HuH-7.5 (cell line): ENCODE data around the gene KRT6B.
"Not testable (repeated sequence)": the region's sequence is repeated elsewhere in the genome, so short reads cannot be mapped to it uniquely, and the experiment has no call there.

Source experiments
- DNase-seq: peaks from one replicate; pipeline ENCODE4 v3.0.0; 2011; ENCODE audit warnings: low spot score

Gene KRT6B

DNA sequence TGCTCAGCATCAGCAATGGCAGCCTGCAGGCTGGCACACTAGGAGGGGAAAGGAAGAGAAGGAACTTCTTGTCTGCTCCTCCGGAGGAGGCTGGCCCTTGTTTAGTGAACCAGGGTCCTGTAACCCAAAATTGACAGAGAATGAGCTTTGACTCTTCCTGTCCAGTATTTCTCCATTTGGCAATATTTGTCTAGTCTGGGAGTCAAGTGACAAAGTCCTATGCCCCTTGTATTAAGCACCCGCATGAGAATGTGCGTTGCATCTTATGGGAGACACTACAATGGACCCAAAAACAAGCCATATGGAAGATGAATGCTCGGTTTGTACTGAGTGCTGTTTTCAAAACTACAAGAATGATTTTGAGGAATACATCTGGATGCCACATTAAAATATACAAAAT lies 17.9 kb upstream of the KRT6B start:
- DNase-seq = no peak

DNA sequence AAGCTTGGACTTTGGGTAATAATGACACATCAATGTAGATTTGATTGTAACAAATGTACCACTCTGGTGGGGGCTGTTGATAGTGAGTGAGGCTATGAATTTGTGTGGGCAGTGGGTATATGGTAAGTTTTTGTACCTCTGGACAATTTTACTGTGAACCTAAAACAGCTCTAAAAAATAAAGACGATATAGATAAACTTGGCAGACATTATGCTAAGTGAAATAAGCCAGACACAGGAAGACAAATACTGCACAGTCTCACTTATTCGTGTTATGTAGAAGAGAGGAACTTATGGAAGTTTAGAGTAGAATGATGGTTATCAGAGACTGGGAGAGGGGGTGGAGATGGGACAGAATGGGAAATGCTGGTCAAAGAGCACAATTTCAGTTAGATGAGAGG lies 13.0 kb upstream of the KRT6B start:
- no peak for DNase-seq

DNA sequence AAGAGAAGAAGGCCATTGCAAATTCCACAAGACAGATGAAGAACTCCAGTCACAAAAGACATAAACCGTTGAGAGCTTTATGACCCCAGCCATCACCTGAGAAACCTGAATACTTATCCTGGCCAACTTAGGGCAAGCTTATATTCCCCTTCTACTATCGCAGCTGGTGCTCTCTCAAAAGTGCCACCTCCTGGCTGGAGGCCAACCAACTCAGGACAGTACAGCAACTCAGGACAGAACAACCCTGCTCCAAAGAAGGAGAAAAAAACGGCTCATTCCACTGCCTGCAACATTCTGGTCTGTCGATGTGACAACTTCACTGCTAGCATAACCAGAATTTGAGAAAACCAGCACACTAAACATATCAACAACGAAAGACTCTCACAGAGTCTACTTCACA lies 9.7 kb upstream of the KRT6B start:
- DNase-seq = no peak

DNA sequence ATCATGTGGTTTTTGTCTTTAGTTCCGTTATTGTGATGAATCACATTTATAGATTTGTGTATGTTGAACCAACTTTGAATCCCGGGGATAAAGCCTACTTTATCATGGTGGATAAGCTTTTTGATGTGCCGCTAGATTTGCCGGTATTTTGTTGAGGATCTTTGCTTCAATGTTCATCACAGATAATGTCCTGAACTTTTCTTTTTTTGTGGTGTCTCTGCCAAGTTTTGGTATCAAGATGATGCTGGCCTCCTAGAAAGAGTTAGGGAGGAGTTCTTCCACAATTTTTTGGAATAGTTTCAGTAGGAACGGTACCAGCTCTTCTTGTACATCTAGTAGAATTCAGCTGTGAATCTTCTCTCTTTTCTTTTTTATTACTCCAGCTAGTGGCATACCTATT lies 6.9 kb upstream of the KRT6B start:
- DNase-seq = no peak

DNA sequence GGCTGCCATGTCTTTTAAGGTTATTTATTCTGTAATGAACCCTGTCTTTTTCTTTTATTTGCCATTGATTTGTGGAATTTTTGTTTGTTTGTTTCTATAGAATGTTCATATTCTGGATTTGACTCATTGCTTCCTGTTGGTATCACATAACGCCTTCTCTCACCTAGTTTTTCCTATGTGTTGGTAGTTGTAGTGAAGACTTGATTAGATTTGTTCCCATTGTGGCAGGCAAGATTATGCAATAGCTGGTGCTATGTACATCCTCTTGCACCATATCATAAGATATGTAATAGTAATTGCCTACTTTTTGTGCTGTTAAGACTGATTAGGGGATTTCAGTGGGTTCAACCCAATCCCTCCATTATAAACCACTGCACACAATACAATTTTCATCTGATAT lies 3.9 kb upstream of the KRT6B start:
- no peak for DNase-seq

DNA sequence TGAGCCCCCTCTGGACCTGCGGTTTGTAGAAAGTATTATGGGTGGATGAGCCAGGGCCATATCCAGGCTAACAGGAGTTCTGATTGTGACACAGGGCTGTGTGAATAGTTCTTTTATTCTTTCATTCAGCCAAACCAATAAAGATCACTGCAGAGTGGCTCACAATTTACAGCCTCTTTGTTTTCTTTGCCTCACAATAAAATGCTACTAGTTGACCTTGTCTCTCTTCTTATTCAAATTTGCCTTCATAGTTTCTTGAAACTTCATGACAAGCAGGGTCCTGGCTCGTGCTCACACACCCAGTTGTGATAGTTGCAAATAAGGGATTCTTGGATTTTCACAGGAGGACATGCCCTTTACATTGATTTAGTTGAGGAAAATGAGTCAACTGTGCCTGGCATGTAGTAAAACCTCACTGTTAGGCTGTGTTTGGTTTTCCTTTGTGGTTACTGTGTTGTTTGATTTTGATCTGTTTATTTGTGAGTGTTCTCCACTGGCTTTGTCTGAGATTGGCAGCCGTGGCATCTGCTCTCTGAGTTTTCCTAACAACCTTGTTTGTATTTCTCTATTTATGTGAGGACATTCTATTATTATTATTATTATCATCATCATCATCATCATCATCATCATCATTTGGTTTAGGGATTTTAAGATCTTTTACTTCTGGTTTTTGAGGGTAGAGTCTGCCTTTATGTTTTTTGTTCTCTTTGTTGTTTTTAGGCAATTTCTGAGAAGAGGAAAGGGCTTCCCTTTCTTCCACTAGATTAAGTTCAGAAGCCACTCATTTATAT lies 2.7 kb upstream of the KRT6B start:
- no peak for DNase-seq

DNA sequence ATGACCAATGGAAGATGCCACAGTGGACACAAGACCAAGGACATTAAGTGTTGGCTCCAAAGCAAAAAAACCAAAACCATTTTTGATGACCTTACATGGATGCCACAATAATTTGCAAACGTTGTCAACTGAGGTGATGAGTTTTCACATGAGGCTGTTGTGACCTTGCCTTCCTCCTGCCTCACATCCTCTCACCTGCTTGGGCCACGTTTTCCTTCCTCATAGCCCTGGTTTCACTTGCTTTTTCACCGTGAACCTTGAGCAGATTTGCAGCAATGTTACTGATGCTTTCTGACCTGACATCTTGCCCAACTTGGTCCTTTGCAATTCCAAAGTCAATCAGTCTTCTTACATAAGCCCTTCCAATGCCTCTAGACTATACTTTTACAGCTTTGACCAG lies 3.7 kb downstream of the KRT6B start:
- DNase-seq = no peak

DNA sequence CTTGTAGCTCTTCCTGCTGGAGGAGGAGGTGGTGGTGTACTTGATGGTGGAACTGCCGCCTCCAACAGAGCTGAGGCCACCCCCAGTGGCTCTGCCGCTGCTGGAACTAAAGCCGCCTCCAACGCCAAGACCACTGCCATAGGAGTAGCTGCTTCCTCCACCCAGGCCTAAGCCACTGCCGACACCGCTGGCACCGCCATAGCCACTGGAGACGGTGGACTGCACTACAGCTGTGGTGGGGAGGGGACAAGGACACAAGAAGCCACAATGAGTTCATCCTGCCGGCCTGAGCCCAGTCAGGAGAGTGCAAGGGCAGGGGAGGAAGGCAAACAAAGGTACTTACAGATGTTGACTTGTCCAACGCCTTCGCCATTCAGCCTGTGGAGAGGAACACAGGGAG lies 4.8 kb downstream of the KRT6B start:
- not testable (repeated sequence) for DNase-seq

DNA sequence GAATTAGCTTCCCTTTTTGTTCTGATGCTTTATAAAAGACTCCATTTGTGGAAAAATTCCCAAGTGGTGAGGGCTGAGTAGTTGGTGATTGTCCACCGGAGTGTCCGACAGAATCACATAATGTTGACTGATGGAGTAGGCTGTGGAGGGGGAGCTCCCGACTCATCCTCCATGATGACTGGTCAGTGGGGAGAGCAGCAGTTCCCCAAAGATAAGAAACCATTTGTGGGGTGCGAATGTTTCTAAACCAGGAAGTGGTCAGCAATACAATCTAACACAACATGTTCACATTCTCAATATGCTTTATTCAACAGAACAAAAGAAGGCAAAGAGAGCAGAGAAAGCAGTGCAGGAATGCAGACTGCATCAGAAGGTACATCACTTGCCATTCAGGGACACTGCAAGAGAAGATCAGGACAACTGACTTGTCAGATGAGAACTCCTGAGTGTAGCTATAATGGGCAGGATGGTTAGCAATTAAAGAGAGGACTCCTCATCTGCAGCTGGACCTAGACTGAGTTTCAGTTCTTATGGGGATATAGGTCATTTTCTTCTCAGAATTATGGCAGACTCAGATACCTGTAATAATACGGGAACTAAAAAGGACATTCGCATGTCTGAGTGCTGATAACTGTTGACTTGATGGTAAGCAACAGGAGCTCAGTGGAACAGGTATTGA lies 5.4 kb downstream of the KRT6B start:
- no peak for DNase-seq

DNA sequence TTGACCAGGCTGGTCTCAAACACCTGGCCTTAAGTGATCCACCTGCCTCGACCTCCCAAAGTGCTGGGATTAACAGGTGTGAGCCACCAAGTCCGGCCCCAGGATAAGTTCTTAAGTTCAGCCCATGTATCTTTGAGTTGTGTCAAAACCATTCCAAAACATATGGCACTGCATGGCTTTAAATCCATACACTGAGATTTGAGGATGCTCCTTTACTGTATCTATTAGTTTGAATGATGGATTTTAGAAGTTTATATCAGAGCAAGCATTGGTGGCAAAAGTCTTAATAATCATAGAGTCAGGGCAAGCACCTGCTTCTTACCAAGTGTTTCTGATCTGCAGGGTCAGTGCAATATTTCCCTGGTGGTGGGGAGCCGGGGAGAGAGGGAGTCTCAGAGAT lies 6.1 kb downstream of the KRT6B start:
- no peak for DNase-seq

DNA sequence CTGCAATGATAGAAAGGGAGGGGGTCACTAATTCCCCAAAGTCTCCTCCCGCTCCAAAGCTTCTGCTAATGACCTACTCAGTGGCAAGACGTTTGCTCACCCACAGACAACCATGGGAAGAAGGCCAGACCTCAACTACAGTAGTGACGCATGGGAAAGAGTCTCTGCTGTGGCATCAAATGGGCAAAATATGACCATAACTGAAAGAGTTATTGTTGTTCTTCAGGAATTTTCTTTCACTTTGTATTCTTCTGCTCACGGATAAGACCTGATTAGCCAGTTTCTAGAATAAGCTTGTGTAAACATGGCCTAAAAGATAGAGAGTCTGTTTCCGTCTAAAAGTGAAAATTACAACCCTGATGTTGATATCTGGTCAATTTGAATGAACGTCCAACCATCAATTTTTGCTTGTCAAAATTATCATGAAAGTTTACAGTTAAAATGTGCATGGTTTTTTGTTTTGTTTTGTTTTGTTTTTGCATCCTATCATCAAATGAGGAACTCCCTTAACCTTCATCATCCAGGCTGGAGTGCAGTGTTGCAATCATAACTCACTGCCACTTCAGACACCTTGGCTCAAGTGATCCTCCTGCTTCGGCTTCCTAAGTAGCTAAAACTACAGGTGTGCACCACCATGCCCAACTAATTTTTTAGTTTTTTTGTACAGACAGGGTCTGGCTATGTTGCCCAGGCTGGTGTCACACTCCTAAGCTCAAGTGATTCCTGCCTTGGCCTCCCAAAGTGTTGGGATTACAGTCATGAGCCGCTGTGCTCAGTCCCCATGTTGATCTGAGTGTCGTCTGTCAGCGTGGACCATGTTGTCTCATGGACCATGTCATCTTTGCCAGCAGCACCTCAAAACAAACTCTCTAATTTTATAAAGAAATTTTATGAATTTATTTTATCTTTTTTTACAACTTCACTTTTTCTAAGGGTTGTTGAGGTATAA lies 7.0 kb downstream of the KRT6B start:
- no peak for DNase-seq

DNA sequence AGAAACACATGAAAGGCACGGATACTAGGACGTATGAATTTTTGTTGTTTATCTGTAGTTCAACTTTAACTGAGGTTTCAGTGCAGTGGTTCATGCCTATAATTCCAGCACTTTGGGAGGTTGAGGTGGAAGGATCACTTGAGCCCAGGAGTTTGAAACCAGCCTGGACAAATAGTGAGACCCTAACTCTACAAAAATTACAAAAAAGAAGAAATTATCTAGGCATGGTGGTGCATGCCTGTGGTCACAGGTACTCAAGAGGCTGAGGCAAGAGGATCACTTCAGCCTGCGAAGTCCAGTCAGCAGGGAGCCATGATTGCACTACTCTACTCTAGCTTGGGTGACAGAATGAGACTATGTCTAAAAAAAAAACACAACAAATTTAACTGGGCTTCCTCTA lies 8.0 kb downstream of the KRT6B start:
- DNase-seq = no peak

DNA sequence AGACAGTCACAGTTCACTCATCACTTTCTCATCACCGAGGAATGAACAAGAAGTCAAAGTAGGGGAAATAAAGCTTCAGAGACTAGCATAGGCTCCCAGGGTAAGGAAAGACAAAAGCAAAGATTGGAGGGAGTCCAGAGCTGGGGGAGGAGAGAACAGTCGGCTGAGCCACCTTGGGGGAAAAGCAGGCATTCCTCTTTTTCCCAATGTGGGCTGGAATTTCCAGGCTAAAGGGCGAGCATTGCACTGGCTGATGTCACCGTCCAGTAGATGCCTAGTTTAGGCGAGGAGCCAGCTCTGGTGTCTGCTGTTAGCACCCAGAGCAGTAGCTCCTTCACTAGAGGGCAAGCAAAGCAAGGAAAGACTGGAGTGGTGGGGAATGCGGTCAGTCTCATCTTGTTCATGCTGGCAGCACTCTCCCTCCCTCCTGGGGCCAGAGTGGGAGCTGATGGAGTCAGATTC lies 9.3 kb downstream of the KRT6B start:
- DNase-seq = no peak

DNA sequence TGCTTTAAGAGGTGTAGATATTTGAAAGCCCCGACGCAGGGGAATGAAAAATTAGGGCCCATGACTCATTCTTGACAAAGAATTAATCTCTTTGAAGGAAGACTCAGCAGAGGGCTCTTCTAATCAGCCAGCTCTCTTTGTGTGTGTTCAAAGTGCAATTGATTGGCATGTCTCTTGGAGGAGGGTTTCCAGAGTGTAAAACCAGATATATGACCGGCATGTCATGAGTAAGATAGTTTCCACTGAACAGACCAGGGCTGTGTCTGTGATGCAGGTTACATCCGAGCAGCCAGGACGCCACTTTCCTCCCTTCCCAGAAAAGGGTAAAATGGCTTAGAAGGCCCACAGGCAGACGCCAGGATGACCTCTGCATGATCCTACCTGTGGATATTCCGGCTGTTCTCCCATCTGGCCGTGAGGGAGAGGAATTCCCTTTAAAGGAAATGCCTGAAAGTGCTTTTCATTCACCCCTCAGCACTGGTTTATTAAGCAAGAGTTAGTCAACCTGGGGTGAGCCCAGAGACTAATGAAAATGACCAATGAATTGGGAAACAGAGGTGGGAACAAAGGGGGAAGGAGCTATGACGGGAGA lies 10.5 kb downstream of the KRT6B start:
- DNase-seq = no peak

DNA sequence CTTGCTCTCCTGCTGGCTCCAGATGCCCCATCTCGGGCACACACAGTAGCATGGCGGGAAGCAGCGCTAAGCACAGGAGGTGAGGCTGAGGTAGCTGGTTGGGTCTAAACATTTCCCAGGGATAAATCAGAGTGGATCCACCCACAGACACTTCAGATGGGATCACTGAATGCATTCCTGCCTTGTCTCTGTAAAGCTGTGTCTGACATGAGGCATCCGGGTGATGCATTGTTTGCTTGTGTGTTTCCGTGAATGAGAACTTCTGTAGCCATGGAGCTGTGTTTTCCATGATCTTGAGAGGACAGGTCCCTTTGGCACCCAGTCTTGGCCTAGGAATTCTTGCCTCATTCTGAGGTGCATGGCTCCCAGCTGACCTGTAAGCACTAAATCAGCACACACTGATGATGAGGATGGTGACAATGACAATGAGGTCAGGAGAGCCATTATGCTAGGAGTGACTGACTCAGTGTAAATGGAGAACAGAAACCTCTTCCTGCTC lies 11.1 kb downstream of the KRT6B start:
- DNase-seq = no peak

DNA sequence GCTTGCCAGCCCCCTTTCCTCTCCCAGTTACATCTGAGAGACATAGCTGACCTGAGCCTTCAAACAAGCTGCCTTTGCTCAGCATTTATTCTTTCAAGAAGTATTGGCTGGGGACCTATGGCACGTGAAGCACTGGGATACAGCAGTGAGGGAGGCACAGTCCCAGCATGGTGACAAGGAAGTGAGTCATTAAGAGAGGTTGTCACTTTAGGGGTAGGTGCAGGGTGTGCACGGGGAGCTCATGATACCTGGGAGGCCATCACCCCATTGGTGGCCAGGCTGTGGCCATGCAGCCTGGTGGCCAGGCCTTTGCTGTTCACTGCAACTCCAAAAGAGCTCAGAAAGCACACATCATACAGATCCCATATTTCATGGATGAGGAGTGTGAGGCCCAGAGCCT lies 12.1 kb downstream of the KRT6B start:
- DNase-seq = no peak

DNA sequence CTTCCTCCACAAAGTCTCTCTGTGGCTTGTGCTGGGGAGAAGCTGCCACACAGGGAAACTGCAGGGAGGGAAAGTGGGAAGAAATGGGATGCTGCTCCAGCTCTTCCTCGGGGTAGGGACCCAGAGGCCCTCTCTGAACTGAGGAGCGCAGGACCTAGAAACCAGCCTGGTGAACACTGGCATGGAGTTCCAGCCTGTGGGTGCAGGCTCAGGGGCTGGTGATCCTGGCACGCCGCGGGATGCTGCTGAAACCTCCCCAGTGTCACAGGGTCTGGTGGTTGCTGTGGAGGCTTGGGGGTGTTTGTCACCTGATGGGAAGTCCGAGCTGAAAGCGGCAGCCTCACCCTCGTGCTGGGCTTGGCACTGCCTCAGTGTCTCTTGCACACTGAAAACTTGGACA lies 12.5 kb downstream of the KRT6B start:
- no peak for DNase-seq

DNA sequence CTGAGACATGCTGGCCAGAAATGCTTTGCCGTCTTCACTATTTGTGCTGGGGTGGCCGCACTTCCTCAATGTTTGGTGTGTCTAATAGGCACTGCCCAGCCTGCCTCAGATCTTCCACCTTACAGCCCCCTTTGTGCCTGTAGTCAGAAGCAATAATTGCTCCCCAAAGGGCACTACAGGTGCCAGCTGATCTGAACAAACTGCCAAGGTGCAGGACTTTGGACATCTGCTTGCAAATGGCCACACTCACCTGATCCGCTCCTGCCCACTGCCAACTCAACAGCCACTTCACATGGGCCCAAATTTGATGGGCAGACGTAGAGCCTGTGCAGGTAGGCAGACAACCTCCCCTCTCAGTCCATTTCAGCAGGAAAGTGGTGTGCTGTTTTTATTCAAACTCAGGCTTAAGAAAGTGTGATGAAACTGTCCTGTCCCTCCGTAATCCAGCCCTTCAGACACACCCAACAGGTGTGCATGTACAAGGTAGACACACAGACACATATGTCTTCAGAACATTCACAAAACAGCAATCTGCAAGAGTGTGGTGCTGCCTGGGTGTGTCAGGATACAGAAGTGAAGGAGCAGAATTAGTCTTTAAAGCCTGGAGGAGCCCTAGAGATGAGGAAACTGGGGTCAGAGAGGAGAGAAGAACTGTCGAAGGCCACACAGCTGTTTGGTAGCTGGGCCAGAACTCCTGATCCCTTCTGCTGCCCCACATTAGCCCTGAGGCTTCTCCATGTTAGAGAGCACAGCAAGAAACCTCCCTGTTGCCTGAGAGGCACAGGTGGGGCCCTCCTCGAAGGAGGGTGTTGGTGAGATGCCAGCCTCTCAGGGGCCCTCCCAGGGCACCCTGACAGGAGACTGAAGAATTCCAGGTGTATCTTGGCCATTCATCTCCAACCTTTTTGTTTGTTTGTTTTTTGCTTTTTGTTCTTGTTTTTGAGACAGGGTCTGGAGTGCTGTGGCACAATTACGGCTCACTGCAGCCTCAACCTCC lies 13.3 kb downstream of the KRT6B start:
- DNase-seq = no peak

DNA sequence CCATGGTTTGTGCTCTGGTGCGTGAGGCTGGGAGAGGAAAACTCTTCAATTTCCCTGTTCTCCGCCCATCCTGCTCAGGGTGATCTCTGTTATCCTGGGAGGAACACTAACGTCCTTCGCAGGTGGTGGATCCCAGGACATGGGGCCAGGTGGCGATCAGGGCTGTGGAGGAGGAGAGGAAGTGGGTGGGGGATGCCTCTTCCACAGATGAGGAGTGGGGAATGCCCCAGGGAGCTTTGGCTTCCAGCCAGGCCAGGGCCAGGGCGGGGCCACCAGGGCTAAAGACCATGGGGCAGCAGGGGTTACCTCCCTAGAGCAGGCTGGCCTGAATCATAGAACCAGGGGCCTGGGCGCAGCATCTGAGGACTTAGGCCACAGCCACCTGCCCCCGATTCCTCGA lies 14.4 kb downstream of the KRT6B start:
- DNase-seq = no peak

DNA sequence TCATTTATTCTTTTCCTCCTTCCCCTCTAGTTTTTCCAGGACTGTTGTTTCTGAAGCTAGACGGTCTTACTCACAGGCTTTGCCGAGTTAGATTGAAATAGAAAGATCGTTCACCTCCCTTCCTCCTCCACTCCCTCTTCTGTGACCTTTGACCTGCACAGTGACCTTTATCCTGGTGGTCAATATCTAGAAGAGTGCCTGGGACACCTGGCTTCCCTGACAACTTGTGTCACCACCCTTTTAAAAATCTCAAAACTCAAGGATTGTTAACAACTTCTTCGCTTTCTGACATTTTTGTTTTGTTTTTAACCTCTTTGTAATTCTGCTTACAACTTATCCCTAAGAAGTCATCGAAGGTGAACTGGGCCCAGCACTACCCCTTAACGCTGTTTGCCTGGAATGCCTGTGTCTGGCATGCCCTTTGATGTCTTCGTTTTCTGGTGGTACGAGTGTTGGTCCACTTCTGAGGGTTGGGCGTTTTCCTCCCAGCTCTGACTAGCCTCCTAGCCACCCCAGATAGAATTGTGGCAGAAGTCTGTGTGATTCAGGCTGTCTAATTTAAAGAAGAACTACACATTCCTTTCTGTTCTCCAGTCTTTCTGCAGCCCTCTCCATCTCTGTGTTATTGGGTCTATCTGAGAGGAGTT lies 15.0 kb downstream of the KRT6B start:
- DNase-seq = no peak
